Panc1 (cell line): ENCODE results near the gene HTT-AS. TPM values are rescaled to one million over a fixed set of nuclear protein-coding genes. Genes with fewer than 3 reads are reported as not detected.
A peak's percentile ranks its signal among the peaks of the same experiment; 100 is the strongest.

Experiments used
- ATAC-seq: fragments of 200-7000 bp; cut with Tn5 transposase; 2 replicates; pipeline ENCODE4 v1.9.1; 2020; ENCODE audit warnings: mild to moderate bottlenecking, moderate library complexity
- BruUV-seq: library from RNA; stranded (reverse); fragments of 400-500 nt; replicated peaks from 2 replicates; lab custom pipeline; 2021; lab: Mats Ljungman, UMichigan
- CTCF ChIA-PET: fragments of 300-600 bp; sonication (Branson Sonifier 250); formaldehyde crosslinking; loops from one replicate; lab custom pipeline; 2022; ENCODE audit warnings: antibody characterized with exemption; lab: Charles Lee
- POLR2A ChIA-PET: fragments of 300-600 bp; sonication (Branson Sonifier 250); formaldehyde crosslinking; loops from one replicate; lab custom pipeline; 2022; ENCODE audit warnings: antibody characterized with exemption; lab: Charles Lee
- DNase-seq: peaks from one replicate; pipeline ENCODE4 v3.0.0-alpha.2; 2010; ENCODE audit warnings: low read depth, low spot score
- H3K27ac ChIP-seq: 2 replicates; pipeline ENCODE4 v1.5.1; 2011; ENCODE audit warnings: mild to moderate bottlenecking, low read length, inconsistent platforms
- H3K27me3 ChIP-seq: fragments of 200-500 bp; sonication (Bioruptor generic); 2 replicates; pipeline ENCODE4 v1.6.0; 2014; ENCODE audit warnings: low read length, inconsistent platforms; ENCODE audit not compliant: control insufficient read depth, insufficient read depth
- H3K36me3 ChIP-seq: fragments of 200-500 bp; sonication (Bioruptor generic); 2 replicates; pipeline ENCODE4 v1.5.1; 2014; ENCODE audit warnings: inconsistent platforms, mild to moderate bottlenecking, low read length, moderate library complexity; ENCODE audit not compliant: control insufficient read depth, insufficient read depth
- H3K4me1 ChIP-seq: 2 replicates; pipeline ENCODE4 v1.5.1; 2011; ENCODE audit warnings: inconsistent platforms, mild to moderate bottlenecking, low read length, moderate library complexity; ENCODE audit not compliant: control insufficient read depth, insufficient read depth
- H3K4me3 ChIP-seq, 2 experiments: 2 replicates each; pipeline ENCODE4 v1.5.1; 2011 to 2012; ENCODE audit warnings: low read depth in 2 of 2, low read length in 2 of 2, mild to moderate bottlenecking in 2 of 2, inconsistent platforms in 1 of 2, moderate library complexity in 1 of 2
- H3K9me3 ChIP-seq: fragments of 200-500 bp; sonication (Bioruptor generic); 2 replicates; pipeline ENCODE4 v1.5.1; 2014; ENCODE audit warnings: low read depth, mild to moderate bottlenecking, inconsistent platforms, low read length, moderate library complexity; ENCODE audit not compliant: control insufficient read depth, insufficient read depth
- CTCF ChIP-seq: fragments of 450-650 bp; IDR thresholded peaks from 2 replicates; pipeline ENCODE4 v1.5.1; 2017; ENCODE audit warnings: mild to moderate bottlenecking
- POLR2AphosphoS5 ChIP-seq: IDR thresholded peaks from 2 replicates; pipeline ENCODE4 v1.6.1; 2012; ENCODE audit warnings: mild to moderate bottlenecking, low read depth, low read length, moderate library complexity
- REST ChIP-seq, 2 experiments: IDR thresholded peaks; 2 replicates each; pipeline ENCODE4 v1.6.1; 2011 to 2012; ENCODE audit warnings: low read depth in 2 of 2, control low read depth in 1 of 2, low read length in 1 of 2, mild to moderate bottlenecking in 1 of 2, moderate library complexity in 1 of 2; ENCODE audit not compliant: insufficient read depth in 1 of 2
- SIN3A ChIP-seq: IDR thresholded peaks from 2 replicates; pipeline ENCODE4 v1.6.1; 2012; ENCODE audit warnings: low read depth, mild to moderate bottlenecking, low read length, moderate library complexity, borderline replicate concordance; ENCODE audit not compliant: insufficient read depth
- TCF7L2 ChIP-seq: IDR thresholded peaks from 2 replicates; pipeline ENCODE4 v1.6.1; 2011; ENCODE audit warnings: mild to moderate bottlenecking, low read depth, low read length, inconsistent platforms
- in situ Hi-C: cut with HindIII; loops from 2 replicates; pipeline ENCODE4 v1.10.0; 2016; ENCODE audit warnings: low sequenced_read_pairs, low pct_unique_long_range_greater_than_20kb
- intact Hi-C: fragments of 100-400 bp; cut with micrococcal nuclease; formaldehyde crosslinking; loops from one replicate; pipeline ENCODE4 v1.10.0; 2022; ENCODE audit not compliant: unreplicated experiment
- total RNA-seq: library from RNA; stranded (reverse); gene quantifications from one replicate; pipeline ENCODE4 v1.2.1, GENCODE V29; 2021; ENCODE audit not compliant: unreplicated experiment

HTT-AS gene
- total RNA-seq, 1 experiment from 2014 or later = not detected

GRCh38 chr4:3079694-3080123 lies 5.4 kb upstream of the HTT-AS start:
- ChIA-PET CTCF (no interaction called here), POLR2A (no interaction called here)
- no peaks in the 10 kb centered on the region for H3K9me3 ChIP-seq
- BruUV-seq = no TSS peak
- in situ Hi-C loops (no loop called here), intact Hi-C loops (no loop called here)
- no peak for ATAC-seq
- no peak for TF ChIP-seq CTCF
- no peak for TF ChIP-seq REST (IDR thresholded peaks at IDR 0.05; ENCODE audit: insufficient read depth in 1 of 2, low read depth in 2 of 2, low read length in 1 of 2)
- no peak for TF ChIP-seq SIN3A
- TF ChIP-seq POLR2AphosphoS5 = no peak
- no peak for TF ChIP-seq TCF7L2
- H3K27ac ChIP-seq = no peak overlapping the region
- H3K4me1 ChIP-seq = peaks cover 8% of the 10 kb centered on the region; the same call in 1 of the 2 replicates
- no peak for DNase-seq
- H3K27me3 ChIP-seq = no peaks in the 10 kb centered on the region
- no peaks in the 10 kb centered on the region for H3K36me3 ChIP-seq
- no peak overlapping the region for H3K4me3 ChIP-seq

DNA sequence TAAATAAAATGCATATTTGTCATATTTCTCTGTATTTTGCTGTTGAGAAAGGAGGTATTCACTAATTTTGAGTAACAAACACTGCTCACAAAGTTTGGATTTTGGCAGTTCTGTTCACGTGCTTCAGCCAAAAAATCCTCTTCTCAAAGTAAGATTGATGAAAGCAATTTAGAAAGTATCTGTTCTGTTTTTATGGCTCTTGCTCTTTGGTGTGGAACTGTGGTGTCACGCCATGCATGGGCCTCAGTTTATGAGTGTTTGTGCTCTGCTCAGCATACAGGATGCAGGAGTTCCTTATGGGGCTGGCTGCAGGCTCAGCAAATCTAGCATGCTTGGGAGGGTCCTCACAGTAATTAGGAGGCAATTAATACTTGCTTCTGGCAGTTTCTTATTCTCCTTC lies 3.5 kb upstream of the HTT-AS start:
- no TSS peak for BruUV-seq
- no peaks in the 10 kb centered on the region for H3K27me3 ChIP-seq
- H3K9me3 ChIP-seq = no peaks in the 10 kb centered on the region
- ATAC-seq = no peak
- no peak overlapping the region for H3K4me3 ChIP-seq
- no peak for TF ChIP-seq POLR2AphosphoS5
- in situ Hi-C loops = no loop called here
- CTCF ChIA-PET = no interaction called here
- POLR2A ChIA-PET = no interaction called here
- intact Hi-C loops = no loop called here
- H3K27ac ChIP-seq = no peak overlapping the region
- H3K4me1 ChIP-seq = peaks cover 11% of the 10 kb centered on the region; the same call in 1 of the 2 replicates
- no peak for DNase-seq
- H3K36me3 ChIP-seq = no peaks in the 10 kb centered on the region

DNA sequence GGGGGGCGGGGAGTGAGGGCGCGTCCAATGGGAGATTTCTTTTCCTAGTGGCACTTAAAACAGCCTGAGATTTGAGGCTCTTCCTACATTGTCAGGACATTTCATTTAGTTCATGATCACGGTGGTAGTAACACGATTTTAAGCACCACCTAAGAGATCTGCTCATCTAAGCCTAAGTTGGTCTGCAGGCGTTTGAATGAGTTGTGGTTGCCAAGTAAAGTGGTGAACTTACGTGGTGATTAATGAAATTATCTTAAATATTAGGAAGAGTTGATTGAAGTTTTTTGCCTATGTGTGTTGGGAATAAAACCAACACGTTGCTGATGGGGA lies 1.3 kb upstream of the HTT-AS start:
- ATAC-seq = no peak
- in situ Hi-C loops = no loop called here
- Histone ChIP-seq H3K4me3 (peak overlapping the region; percentile 84 to 85), H3K4me1 (peaks cover 11% of the 10 kb centered on the region; the same call in 1 of the 2 replicates), H3K36me3 (no peaks in the 10 kb centered on the region), H3K27me3 (no peaks in the 10 kb centered on the region), H3K27ac (peak overlapping the region; percentile 54; the same call in 1 of the 2 replicates), H3K9me3 (no peaks in the 10 kb centered on the region)
- ChIA-PET CTCF (no interaction called here), POLR2A (no interaction called here)
- intact Hi-C loops = no loop called here
- BruUV-seq = TSS peak; percentile 93
- TF ChIP-seq SIN3A = no peak
- no peak for TF ChIP-seq CTCF
- TF ChIP-seq TCF7L2 = no peak
- no peak for TF ChIP-seq POLR2AphosphoS5
- no peak for TF ChIP-seq REST (IDR thresholded peaks at IDR 0.05; ENCODE audit: insufficient read depth in 1 of 2, low read depth in 2 of 2, low read length in 1 of 2)
- no peak for DNase-seq
